Measurements from ENCODE around the gene UNC93B1. TPM values are rescaled to one million over a fixed set of nuclear protein-coding genes. Genes with fewer than 3 reads are reported as not detected.
A peak's percentile ranks its signal among the peaks of the same experiment; 100 is the strongest.
"Not testable (repeated sequence)": the region's sequence is repeated elsewhere in the genome, so short reads cannot be mapped to it uniquely, and the experiment has no call there.

Gene UNC93B1
- total RNA-seq, 1 donor from 2014 or later: 6.1 TPM

DNA sequence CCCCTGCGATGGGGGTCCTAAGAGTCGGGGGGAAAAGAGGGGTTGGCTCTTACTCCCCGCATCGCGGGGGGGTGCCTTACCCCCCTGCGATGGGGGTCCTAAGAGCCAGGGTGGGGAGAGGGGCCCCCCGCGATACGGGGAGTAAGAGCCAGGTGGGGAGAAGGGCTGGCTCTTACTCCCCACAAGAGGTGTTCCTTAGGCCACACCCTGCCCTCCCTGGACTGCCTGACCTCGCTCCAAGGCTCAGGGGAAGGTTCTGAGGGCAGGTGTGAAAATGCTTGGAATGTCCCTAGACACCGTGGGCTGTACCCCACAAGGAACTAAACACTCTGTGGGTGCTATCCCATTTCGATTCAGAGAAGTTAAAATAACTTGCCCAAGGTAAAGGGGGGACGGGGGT, 7.8 kb downstream of the UNC93B1 start:
- peaks cover 8% of the 10 kb centered on the region for H3K4me1 ChIP-seq
- TF ChIP-seq, protein P1, sequence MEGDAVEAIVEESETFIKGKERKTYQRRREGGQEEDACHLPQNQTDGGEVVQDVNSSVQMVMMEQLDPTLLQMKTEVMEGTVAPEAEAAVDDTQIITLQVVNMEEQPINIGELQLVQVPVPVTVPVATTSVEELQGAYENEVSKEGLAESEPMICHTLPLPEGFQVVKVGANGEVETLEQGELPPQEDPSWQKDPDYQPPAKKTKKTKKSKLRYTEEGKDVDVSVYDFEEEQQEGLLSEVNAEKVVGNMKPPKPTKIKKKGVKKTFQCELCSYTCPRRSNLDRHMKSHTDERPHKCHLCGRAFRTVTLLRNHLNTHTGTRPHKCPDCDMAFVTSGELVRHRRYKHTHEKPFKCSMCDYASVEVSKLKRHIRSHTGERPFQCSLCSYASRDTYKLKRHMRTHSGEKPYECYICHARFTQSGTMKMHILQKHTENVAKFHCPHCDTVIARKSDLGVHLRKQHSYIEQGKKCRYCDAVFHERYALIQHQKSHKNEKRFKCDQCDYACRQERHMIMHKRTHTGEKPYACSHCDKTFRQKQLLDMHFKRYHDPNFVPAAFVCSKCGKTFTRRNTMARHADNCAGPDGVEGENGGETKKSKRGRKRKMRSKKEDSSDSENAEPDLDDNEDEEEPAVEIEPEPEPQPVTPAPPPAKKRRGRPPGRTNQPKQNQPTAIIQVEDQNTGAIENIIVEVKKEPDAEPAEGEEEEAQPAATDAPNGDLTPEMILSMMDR (IDR thresholded peaks at IDR 0.05; ENCODE audit: borderline replicate concordance): no peak
- intact Hi-C loops (cut with micrococcal nuclease): no loop called here
- DNase-seq: no peak
- no peak overlapping the region for H3K4me3 ChIP-seq
- no peaks in the 10 kb centered on the region for H3K9me3 ChIP-seq (replicated peaks)
- peaks cover 20% of the 10 kb centered on the region for H3K27me3 ChIP-seq (ENCODE audit: low read depth)
- no peaks in the 10 kb centered on the region for H3K36me3 ChIP-seq
- no peak overlapping the region for H3K27ac ChIP-seq (replicated peaks)

DNA sequence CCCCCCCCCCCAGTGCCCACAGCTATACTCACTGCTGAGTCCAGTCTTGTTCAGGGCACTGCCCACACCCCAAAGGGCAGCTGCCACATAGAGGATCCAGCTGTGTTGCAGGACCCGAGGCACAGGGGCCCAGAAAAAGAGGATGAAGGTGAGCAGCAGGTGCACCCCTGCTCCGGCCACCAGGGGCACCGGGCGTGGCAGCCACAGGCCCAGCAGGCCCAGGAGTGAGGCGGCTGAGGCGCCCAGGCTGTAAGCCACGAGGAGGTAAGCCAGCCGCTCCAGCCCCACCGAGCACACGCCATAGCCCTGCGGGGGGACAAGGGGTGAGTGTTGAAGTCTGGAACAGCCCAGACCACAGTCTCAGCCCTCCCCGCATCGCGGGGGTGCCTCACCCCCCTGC, 8.3 kb downstream of the UNC93B1 start:
- intact Hi-C loops (cut with micrococcal nuclease); H3K27ac ChIP-seq (replicated peaks); H3K4me3 ChIP-seq; H3K9me3 ChIP-seq (replicated peaks); DNase-seq; H3K36me3 ChIP-seq: not testable (repeated sequence)
- peaks cover 11% of the 10 kb centered on the region for H3K4me1 ChIP-seq
- peaks cover 24% of the 10 kb centered on the region for H3K27me3 ChIP-seq (ENCODE audit: low read depth)

DNA sequence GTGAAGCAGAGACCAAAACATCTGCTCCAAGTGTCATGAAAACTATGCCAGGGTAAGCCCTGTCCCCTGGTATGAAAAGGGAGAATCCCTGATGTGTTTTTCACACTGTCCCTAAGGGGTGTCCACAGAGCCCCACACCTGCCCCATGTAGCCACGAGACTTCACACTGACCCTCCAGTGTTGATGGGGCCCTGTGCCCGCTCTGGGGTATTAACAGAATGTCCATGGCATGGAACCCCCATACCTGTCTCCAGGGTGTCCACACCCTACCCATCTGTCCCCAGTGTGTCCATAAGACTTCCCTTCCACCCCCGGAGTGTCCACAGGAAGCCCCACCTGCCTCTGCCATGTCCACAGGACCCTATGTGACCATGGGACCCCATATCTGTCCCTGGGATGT, 8.8 kb downstream of the UNC93B1 start:
- intact Hi-C loops (cut with micrococcal nuclease); H3K27ac ChIP-seq (replicated peaks); DNase-seq: not testable (repeated sequence)

DNA sequence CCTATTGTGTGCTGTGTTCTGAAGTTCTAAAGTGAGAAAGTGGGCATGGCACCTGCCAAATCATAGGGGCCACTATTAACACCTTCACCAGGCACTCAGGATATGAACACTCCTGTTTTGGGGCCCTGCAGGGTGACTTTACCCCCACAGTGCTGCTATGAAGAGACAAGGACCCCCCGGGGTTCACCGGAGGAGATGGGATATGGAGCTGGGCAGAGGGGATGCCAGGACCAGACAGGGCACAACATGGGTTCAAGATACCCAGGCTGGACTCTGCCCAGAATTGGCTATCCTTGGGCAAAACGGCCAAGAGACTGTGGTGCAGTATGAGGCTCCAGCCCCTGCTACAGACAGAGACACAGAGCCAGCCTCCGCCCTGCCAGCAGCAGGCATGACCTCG, 9.5 kb downstream of the UNC93B1 start:
- H3K36me3 ChIP-seq; intact Hi-C loops (cut with micrococcal nuclease); H3K9me3 ChIP-seq (replicated peaks); DNase-seq; H3K27ac ChIP-seq (replicated peaks); H3K4me3 ChIP-seq: not testable (repeated sequence)
- peaks cover 11% of the 10 kb centered on the region for H3K4me1 ChIP-seq
- H3K27me3 ChIP-seq (ENCODE audit: low read depth): peaks cover 25% of the 10 kb centered on the region

More for the DNA sequence above, 8.8 kb downstream of the UNC93B1 start:
- H3K4me3 ChIP-seq; H3K36me3 ChIP-seq; H3K9me3 ChIP-seq (replicated peaks): not testable (repeated sequence)
- peaks cover 11% of the 10 kb centered on the region for H3K4me1 ChIP-seq
- H3K27me3 ChIP-seq (ENCODE audit: low read depth): peaks cover 25% of the 10 kb centered on the region

DNA sequence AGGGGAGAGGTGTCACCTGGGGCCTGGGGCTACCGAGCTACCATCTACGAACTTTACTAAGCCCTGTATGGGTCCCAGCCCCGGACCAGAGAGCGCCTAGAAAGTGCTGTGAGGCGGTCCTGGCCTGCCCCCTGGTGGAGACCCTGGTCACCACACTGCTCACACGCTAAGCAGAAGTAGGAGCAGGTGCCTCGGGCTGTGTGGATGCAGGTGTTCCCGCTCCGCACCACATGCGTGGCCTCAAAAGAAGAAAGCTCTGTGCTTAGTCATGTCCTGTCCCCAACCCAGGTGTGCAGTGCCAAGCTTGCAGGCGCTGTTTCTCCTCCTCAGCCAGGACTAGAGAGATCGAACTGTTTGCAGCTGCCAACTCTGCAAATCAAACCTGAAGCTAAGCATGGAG, 10.1 kb downstream of the UNC93B1 start:
- H3K36me3 ChIP-seq; intact Hi-C loops (cut with micrococcal nuclease); H3K9me3 ChIP-seq (replicated peaks); H3K27ac ChIP-seq (replicated peaks); H3K4me3 ChIP-seq; DNase-seq: not testable (repeated sequence)
- Histone ChIP-seq H3K4me1 (peaks cover 11% of the 10 kb centered on the region), H3K27me3 (ENCODE audit: low read depth) (peaks cover 25% of the 10 kb centered on the region)
- TF ChIP-seq, protein P1 (IDR thresholded peaks at IDR 0.05; ENCODE audit: borderline replicate concordance): peak; percentile 65

DNA sequence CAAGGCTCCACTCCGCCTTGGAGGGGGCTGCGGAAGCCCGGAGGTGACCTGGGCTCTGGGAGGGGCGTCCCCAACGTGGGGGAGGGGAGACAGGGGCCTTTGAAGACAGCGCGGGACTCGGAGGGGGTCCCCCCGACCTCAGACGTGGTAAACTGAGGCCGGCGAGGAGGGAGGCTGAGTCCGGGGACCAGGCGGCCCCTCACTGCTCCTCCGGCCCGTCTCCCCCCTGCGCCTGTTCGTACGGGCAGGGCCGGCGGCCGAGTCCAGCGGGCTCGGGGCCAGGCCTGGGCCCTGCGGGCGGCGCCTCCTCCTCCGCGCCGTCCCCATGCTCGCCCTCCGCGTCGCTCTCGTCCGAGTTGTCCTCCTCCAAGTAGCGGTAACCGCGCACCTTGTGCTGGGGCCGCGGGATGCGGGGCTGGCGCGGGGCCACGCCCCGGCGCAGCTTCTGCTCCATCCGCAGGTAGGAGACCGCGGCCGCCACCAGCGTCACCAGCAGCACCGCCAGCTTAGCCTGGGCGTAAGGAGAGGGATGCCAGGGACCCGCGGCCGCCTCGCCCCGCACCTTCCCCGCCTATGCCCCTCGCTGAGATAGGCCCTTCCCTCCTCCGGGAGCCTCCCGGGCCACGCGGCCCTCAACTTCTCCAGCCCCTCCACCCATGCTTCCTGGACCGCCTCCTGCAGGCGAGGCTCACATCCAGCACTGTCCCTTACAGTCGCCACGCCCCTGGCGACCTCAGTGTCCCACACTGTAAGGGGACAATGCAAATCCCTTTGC, 12.4 kb downstream of the UNC93B1 start:
- Histone ChIP-seq H3K27me3 (ENCODE audit: low read depth) (peaks cover 25% of the 10 kb centered on the region), H3K4me3 (peak overlapping the region; percentile 55)

DNA sequence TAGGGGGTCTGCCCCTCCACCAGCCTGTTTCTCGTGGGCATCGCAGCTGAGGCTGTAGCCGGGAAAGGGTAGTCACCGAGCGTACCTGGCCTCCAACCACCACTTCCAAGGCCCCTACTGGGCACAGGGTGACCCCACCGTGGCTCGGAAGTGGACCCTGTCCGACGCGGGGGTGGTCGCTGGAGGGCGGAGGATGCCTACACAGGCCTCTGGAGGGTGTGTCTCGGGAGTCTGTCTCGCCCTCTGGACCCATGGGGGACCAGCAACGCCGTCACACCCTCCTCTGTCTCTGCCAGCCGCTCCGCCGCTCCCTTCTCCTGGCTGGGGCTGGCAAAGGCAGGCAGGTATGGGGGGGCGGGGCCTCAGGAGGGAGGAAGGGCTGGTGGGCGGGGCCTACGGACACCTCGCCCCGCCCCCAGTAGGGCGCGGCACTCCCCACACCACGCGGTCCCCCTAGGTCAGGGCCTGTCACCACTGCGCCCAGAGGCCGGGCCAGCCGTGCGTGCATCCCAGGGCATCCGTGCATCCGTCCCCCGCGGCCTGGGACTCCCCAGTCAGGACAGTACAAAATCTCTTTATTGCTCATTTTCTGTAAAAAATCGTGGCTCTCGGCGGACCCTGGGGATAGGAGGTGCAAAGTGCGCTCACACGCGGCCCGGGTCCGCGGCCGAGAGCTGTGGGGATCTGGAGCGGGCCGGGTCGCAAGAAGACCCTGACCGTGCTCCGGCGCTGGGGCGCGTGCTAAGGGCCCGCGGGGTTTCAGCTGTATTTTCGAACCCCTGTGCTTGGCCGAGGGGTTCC, 13.2 kb downstream of the UNC93B1 start:
- Histone ChIP-seq H3K4me3 (peak overlapping the region; percentile 55), H3K4me1 (peaks cover 11% of the 10 kb centered on the region), H3K27me3 (ENCODE audit: low read depth) (peaks cover 25% of the 10 kb centered on the region)
- H3K36me3 ChIP-seq; intact Hi-C loops (cut with micrococcal nuclease); DNase-seq; H3K27ac ChIP-seq (replicated peaks); H3K9me3 ChIP-seq (replicated peaks): not testable (repeated sequence)

More for the DNA sequence above, 12.4 kb downstream of the UNC93B1 start:
- H3K36me3 ChIP-seq; intact Hi-C loops (cut with micrococcal nuclease); H3K27ac ChIP-seq (replicated peaks); H3K9me3 ChIP-seq (replicated peaks); DNase-seq: not testable (repeated sequence)
- peaks cover 11% of the 10 kb centered on the region for H3K4me1 ChIP-seq

DNA sequence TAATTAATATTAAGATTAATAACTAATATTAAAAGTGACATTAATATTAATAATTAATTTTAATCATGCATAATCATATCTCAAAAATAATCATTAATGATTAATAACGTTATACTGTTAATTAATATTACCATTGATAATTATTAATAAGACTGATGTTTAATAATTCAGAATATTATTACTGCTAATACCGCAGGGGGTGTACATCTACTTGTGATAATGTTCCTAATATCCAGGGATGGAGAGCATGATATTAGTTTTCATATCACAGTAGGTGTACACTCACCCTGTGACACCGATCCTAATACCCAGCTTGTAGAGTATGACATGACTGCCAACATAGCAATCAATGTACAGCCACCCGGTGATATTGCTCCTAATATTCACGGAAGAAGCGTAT, 18.6 kb downstream of the UNC93B1 start:
- H3K27ac ChIP-seq (replicated peaks); DNase-seq; intact Hi-C loops (cut with micrococcal nuclease); H3K4me3 ChIP-seq; H3K9me3 ChIP-seq (replicated peaks); H3K4me1 ChIP-seq; H3K36me3 ChIP-seq: not testable (repeated sequence)
- peaks cover 23% of the 10 kb centered on the region for H3K27me3 ChIP-seq (ENCODE audit: low read depth)

Data from left ventricle myocardium inferior (tissue), 1 donor.